Activated T-cell treated with anti-CD3 and anti-CD28 coated beads for 1 hour (primary cell): ENCODE measurements around the gene CASP4.
"Not testable (repeated sequence)": the region's sequence is repeated elsewhere in the genome, so short reads cannot be mapped to it uniquely, and the experiment has no call there.

ENCODE experiments used
- DNase-seq: peaks from one replicate; pipeline ENCODE4 v3.0.0-alpha.2; 2020; ENCODE audit warnings: low read depth

CASP4 gene

DNA sequence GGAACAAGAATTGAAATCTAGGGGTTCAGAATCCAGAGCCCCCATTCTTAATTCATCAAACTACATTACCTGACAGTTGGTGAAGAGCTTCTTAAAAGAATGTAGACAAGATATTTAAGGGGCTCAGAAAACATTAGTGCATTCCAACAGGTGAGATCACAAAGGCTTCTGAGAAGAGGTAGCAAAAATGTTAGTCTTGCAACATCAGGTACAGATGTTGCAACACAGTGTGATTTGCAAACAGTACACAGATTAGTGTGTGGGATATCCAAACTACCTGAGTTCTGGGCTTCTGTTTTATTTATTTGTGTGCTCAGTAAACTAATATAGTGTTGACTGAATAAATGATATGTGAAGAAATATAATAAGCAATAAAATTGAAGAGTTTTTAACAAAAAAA is 11.8 kb downstream of the CASP4 start:
- DNase-seq, result no peak

DNA sequence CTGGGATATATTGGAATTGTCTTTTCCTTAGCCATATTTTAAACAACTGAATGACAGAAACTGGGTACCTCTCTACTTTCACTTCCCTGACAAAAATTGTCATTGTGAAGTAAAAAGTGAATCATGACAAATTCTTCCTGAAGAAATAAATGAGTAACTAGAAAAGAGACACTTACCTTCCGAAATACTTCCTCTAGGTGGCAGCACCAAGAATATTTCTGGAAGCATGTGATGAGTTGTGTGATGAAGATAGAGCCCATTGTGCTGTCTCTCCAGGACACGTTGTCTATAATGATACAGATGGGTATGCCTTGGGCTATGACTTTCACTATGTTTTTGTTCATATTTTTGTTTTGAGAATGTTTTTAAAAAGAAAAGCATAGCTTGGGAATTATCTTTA is 21.5 kb downstream of the CASP4 start:
- no peak for DNase-seq

GRCh38 chr11:104944076-104944475 is 24.3 kb downstream of the CASP4 start:
- no peak for DNase-seq

DNA sequence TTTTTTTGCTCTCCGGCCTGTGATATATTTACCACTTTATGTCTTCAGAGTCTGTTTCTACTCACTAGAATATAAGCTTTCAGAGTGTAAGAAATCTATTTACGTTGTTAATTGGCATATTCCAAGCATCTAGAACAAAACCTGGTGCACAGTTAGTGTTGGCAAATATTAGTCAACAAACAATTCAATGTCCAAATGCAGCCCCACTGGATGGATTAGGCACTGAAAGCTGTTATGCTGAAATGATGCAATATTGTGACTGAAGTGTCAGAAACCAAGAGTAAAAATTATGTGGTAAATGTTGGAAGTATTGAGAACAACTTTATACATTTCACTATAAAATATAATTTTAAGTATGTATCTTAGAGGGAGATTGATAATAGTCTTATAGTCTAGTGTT is 24.8 kb downstream of the CASP4 start:
- no peak for DNase-seq

- DNase-seq, result no peak
Measured at GRCh38 chr11:104934594-104934993, 33.8 kb downstream of the CASP4 start.

DNA sequence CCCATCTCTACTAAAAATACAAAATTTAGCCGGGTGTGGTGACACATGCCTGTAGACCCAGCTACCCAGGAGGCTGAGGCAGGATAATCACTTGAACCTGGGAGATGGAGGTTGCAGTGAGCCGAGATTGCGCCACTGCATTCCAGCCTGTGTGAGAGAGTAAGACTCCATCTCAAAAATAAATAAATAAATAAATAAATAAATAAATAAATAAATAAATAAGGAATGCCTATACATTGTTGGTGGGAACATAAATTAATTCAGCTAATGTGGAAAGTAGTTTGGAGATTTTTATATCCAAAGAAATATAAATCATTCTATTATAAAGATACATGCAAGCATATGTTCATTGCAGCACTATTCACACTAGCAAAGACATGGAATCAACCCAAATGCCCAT is 34.3 kb downstream of the CASP4 start:
- DNase-seq, result not testable (repeated sequence)

- no peak for DNase-seq
Measured at GRCh38 chr11:104928811-104929210, 39.6 kb downstream of the CASP4 start.

DNA sequence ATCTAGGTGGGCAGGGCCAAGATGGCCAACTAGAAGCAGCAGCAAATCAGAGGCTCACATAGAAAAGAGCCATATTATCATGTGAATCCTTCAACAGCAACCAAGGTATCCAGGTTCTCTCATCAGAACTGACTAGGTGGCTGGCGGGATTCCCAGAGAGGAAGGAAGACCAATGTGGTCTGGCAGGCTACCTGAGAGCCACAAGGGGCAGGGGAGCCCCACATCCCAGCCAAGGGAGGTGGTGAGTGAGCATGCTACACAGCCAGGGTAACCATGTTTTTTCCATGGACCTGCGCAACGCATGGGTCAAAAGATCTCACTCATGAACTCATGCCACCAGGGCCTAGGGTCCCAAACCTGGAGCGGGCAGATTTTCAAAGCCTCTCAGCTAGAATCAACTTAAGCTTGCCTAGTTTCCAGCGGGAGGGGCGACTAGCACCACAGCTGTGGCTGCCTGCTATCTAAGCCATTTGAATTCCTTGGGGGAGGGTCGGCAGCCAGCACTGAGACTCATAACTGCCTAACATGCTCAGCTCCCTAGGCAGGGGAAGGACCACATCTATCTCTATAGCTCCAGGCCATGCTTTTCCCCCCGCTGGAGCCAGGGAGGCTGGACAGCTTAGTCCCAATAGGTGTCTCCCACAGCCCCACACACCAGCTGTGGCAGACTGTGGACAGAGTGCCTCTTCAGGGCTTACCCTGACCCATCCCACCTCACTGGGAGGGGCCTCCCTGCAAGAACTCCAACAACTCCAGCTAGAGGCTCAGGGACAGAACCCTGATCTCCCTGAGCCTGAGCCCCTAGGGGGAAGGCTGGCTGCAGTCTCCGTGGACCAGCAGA is 41.4 kb downstream of the CASP4 start:
- no peak for DNase-seq

GRCh38 chr11:104925850-104926249 is 42.5 kb downstream of the CASP4 start:
- no peak for DNase-seq

GRCh38 chr11:104918113-104918824 is 50.1 kb downstream of the CASP4 start:
- DNase-seq, result no peak

GRCh38 chr11:104917271-104918112 is 50.9 kb downstream of the CASP4 start:
- no peak for DNase-seq

DNA sequence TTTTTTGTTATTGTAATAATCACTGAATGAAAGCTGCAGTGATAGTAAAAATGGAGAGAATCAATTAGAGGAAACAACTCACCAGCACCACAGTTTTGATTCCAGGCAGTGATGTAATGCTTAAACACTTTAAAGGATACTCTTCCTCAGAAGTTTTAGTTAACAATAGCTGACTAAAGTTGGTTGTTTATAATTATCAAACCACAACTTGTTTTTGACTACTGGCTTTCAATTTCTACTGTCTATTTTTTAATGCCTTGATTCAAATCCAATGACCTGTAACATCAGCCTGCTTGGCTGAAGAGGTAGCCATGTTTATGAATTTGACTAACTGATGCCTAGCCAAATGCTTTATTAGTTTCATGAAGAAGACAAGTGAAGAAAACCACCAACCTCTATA is 51.9 kb downstream of the CASP4 start:
- DNase-seq, result no peak

- DNase-seq, result no peak
Measured at GRCh38 chr11:104912102-104912501, 56.3 kb downstream of the CASP4 start.

DNA sequence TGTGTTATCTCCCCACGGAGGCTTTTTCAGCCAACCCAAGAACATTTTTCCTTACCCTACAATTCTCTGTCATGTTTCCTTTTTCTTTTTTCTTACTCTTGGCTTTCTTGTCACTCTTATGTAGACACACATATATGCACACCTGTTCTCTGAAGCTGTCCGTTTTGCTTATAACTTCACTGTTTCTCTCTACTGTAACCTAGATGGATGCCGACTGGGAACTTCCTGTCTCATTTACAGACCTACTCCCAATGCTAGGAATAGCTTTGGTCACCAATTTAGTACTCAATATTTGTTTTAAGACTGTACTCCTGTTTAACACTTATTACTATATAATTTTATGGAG is 60.2 kb downstream of the CASP4 start:
- DNase-seq, result no peak

GRCh38 chr11:104907521-104908185 is 60.7 kb downstream of the CASP4 start:
- no peak for DNase-seq

DNA sequence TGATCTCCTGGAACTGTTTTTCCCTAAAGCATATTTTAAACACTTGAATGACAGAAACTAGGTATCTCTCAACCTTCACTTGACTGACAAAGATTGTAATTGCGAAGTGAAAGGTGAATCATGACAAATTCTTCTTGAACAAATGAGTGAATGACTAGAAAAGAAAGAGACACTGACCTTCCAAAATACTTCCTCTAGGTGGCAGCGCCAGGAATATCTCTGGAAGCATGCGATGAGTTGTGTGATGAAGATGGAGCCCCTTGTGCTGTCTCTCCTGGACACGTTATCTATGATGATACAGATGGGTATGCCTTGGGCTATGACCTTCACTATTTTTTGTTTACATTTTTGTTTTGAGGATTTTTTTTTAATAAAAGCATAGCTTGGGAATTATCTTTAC is 63.1 kb downstream of the CASP4 start:
- no peak for DNase-seq

DNA sequence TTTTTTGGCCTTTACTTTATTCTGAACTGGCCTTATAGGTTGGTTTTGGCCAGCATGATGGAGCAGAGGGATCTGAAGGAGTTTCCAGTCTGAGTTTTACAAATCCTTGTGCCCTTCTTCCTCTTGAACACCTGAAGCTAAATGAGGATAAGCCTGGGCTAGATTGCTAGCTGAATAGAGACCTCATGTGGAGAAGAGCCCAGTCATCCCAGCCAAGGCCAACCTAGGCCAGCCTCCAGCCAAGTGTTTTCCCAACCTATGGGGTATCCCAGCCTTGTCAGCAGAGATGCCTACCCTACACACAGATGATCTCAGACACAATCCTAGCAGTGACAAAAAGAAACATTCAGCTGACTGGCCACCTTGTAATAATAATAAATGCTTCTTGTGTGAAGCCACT is 69.1 kb downstream of the CASP4 start:
- DNase-seq, result no peak

DNA sequence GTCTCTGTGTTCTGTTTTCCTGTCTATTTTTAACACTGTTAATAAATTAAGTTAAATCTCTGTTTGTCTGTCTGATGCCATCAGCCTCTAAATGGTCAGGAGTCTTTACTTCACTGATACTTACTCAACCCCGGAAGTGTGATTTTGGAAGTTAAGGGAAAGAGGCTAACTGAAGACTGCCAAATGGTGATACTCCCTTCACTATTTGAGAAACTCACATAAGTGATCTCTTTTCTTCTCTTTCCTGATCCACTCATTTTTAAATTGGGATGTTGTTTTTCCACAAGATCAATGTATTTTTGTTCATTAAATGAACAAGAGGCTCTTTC is 69.7 kb downstream of the CASP4 start:
- no peak for DNase-seq

DNA sequence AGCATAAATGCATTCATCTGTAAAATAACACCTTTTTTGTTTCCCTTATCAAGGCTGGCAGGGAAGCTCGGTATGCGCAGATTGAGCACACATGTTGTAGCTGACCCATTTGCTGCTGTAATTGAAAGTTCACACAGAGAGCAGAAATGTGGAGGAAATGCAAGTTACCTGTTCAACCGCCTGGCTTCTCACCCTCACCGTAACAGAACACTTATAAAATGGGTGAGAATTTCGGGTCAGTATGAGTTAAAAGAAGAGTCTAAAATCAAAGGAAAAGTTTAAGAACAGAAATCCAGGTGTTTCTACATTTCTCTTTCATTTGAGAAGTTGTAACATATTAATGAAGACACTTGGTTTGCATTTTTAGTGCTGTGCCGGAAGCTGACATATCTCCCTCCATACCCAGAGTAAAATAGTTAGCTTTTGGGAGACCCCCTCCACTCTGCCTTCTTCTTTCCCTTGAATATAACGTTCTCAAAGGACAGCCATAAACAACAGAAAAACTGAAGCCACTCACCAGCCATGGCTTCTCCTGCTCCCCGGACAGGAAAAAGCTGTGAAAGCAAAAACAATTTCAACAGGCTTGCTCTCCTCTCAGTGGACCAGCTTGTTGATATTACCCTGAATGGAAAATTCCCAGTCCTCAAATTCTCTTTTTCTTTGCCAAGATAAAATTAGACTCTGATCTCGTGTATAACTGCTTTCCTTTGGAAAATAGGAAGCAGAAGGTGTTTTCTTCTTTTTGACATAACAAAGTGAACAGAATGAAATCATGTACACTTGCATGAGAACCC is 70.3 kb downstream of the CASP4 start, which contains the start of gene CASP12:
Gene CASP12, minus strand, starts transcription at position 570 of the 794 bp plus-strand sequence.
- no peak for DNase-seq

DNA sequence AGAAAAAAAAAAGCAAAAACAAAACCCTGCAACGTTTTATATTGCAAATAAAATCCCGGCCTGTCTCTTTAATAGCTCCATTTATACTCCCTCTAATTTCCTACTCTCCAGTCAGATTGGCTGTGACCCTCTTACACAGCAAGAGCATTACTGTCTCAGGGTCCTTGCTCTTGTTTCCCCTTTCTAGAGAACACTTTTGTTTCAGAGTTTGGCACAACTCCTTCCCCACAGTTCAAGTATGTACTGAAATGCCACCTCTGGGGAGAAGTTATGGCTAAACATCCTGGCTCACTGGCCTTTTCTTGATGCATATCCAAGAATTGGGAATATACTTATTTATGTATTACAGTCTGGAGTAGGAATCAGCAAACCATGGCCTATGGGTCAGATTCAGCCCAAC is 72.7 kb downstream of the CASP4 start:
- DNase-seq, result no peak

GRCh38 chr11:104893876-104894275 is 74.5 kb downstream of the CASP4 start:
- DNase-seq, result no peak
